Middle frontal gyrus (tissue), 1 donor: ENCODE measurements around the gene CRYBA2.

Source experiments
- DNase-seq: peaks from one replicate; pipeline ENCODE4 v3.0.0-alpha.2; 2015; ENCODE audit warnings: low spot score; ENCODE audit errors: extremely low spot score

Gene CRYBA2

DNA sequence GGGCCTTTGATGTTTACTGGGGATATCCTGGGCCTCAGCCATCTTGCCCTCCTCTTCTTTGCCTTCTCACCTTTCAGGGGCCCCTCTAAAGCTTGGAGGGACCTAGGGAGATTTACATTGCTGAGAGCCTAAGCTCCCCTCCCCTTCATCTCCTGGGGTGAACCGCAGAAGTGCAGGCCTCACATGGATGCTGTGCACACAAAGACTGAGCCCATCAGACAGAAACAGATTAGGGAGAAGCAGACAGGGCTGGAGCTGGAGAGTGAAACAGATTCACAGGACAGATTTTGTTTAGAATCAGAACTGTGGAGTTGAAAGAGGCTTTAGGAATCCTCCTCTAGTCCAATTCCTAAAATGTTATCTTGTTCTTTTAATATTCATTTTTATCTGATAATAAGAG, 37.2 kb downstream of the CRYBA2 start:
- DNase-seq = no peak

GRCh38 chr2:218954541-218955300, 38.5 kb downstream of the CRYBA2 start:
- peak; percentile 60 for DNase-seq

DNA sequence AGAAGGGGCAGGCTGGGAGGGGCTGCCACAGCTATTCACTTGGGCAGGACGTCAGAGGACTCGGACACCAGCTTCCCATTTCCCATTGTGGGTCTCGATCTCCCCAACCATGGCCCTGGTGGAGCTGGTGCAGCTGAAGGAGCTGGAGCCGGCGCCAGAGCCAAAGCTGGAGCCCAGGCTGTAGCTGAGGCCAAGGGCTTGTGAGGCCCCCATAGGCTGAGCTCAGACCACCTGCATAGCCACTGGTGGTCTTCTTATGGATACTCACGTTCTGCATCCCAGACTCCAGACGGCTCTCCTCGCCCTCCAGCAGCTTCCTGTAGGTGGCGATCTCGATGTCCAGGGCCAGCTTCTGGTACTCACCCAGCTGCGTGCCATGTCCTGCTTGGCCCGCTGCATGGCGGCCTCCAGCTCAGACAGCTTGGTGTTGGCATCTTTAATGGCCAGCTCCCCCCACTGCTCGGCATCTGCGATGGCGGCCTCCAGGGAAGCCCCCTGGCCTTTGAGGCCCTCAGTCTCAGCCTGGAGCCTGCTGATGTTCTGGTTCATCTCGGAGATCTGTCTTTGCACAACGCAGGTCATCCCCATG, 39.8 kb downstream of the CRYBA2 start:
- DNase-seq = no peak

- DNase-seq = no peak
Measured at GRCh38 chr2:218952160-218952559, 41.1 kb downstream of the CRYBA2 start.

GRCh38 chr2:218946621-218947020, 46.6 kb downstream of the CRYBA2 start:
- DNase-seq = no peak

DNA sequence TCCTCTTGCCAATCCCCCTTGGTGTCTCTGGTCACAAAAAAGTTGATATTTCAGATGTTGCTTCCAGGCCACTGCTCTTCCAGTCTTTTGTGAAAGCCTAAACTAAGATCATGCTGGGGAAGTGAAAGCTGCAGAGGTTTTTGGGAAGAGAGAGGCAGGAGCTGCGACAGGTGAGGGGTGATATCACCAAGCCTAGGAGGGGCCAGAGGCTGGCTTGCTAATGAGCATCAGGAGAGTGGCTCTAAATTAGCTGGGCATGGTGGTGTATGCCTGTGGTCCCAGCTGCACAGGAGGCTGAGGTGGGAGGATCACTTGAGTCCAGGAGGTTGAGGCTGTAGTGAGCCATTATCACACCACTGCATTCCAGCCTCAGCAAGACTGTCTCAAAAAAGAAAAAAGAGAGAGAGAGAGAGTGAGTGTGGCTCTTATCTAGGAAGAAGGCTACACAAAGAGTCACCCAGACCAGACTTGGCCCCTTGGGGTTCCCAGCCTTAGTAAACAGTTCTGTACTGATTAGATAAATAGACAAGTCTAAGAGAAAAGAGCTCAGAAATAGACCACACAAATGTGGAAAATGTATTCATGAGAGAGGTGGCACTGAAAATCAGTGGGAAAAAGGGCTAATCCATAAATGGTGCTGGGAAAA, 48.3 kb downstream of the CRYBA2 start:
- no peak for DNase-seq
